Measurements from ENCODE around the gene MALRD1.

MALRD1 gene

DNA sequence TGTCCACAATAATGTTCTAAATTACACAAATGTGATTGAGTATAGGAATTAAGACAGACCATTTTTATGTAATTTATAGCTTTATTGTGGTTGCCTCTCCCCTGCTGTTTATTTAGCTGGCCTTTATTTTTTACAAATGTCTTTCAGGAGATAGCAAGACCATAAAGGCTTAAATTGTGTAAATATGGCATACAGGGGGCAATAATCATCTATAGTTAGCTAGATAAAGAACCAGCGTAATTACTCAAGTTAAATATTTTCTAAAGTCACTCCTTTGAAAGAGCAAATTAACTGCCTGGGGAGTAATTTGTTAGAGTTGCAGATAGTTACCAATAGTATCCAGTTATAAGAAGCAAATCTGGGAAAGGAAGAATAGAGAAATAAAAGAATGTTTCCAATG, at the start of gene MALRD1:
Gene MALRD1, plus strand, starts transcription at position 313 of the 400 bp plus-strand sequence. CDS start 138 bp downstream, outside the sequence.
- DNase-seq (ENCODE audit: low read depth, low spot score) = no peak

DNA sequence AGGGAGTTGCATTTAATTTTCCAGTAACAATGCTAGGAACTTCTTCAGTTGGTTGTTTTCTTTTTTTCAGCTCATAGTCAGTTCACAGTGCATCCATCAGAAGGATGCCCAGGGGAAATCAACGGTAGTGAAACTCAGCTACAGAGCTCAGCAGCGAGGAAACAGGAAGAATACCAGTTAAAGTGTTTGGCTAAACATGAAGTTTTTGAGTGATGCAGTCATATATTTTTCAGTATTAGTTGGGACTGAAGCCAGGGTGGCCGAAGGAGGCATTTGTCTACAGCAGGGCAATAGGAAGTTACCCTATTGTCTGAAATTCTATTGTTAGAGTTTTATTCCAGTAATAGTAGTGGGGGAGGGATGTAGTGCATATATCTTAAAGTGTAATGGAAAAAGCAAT, 45.3 kb upstream of the MALRD1 start:
- DNase-seq (ENCODE audit: low read depth, low spot score) = no peak

DNA sequence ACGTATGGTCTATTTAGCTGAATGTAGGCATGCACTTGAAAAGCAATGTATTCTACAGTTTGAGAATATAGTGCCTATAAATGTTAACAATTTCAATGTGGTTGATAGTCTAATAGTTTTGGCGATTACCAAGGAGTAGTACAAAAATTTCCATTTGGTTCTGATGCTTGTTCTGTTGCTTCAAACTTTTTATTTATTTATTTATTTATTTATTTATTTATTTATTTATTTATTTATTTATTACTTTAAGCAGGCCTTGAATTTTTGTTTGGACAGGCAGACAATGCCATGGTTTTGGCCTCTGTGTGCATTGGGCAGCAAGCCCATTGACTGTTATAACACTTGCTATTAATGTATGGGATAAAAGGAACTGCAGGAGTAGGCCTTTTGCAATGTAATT, 36.5 kb upstream of the MALRD1 start:
- no peak for DNase-seq (ENCODE audit: low read depth, low spot score)

DNA sequence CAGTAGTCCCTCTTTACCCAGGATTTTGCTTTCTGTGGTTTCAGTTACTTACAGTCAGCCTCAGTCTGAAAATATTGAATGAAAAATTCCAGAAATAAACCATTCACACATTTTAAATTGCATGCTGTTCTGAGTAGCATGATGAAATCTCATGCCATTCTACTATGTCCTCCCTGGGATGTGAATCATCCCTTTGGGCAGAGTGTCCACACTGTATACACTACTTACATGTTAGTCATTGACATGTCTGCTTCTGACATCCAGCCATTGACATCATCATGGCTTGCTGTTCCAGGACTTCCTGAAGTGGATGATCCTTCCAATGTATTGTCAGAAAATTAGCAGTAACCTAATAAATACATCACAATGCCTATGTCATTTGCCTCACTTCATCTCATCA, 34.6 kb upstream of the MALRD1 start:
- no peak for DNase-seq (ENCODE audit: low read depth, low spot score)

DNA sequence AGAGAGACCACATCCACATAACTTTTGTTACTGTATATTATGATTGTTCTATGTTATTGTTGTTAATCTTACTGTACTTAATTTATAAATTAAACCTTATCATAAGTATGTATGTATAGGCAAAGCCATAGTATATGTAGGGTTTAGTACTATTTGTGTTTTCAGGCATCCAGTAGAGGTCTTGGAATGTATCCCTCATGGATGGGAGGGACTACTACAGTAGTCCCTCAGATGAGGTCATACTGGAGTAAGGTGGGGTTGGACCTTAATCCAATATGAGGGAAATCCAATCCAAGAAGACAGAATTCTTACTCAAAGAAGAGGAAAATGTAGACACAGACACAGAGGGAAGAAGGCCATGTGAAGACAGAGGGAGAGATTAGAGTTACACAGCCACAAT, 34.1 kb upstream of the MALRD1 start:
- DNase-seq (ENCODE audit: low read depth, low spot score) = no peak

DNA sequence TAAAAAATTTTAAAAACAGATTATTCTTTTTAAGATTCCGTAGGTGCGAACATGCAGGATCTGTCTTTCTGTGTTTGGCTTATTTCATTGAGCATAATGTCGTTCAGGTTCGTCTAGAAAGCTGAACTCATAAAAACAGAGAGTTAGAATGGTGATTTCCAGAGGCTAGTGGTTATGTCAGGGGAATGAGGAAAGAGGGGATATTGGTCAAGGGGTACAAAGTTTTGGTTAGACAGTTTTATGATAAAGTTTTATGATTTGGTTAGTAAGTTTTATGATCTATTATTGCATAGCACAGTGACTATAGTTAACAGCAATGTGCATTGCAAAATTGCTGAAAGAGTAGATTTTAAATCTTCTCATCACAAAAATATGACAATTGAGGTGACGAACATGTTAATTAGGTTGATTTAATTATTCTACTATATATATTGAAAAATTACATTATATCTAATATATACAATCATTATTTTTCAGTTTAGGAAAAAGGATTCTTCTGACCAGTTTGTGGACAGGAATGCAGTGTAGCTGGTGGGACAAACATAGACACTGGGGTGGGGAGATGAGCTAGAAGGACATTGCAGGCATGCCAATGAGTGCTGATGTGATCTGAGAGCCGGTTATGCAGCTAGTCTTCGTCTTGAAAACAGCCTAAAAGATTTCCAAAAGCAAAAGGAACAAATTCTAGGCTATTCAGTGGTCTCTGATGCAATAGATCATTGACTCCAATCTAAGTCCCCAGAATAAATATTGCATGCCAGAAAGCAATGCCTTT, 31.3 kb upstream of the MALRD1 start:
- DNase-seq (ENCODE audit: low read depth, low spot score) = no peak

DNA sequence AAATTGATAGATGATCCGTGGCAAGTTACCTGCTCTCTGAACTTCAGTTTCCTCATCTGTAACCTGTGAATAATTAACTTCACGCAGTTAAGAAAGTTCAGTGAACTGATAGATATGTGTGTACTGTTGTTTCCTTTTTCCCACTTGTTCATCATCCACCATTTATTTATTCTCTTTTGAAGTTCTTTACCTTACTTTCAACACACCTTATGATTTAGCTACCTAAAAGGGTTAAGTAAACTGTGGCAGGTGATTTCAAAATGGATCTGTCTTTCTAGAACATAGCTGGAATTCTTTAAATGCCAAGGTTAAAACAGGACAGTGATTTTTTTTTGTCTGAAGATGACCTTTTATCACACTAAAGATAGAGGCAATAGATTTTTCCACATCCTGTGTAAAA, 27.4 kb upstream of the MALRD1 start:
- no peak for DNase-seq (ENCODE audit: low read depth, low spot score)

DNA sequence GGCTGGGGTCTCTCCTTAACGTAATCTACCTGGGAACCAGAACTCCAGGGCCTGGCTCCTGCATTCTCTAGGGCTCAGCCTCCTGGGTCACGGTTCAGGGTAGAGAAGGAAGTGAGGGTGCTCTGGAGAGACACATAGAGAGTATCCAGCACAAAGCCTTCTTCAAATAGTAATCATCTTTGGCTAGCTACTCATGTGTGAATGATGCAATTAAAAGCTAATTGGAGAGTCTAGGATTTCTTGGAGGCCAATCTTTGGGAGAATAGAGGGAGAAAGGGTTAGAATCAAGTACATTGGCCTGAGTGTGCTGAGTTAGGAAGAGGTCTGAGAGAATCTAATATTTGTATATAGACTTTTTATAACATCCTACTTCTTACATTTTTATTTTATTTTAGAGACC, 24.0 kb upstream of the MALRD1 start:
- DNase-seq (ENCODE audit: low read depth, low spot score) = no peak

DNA sequence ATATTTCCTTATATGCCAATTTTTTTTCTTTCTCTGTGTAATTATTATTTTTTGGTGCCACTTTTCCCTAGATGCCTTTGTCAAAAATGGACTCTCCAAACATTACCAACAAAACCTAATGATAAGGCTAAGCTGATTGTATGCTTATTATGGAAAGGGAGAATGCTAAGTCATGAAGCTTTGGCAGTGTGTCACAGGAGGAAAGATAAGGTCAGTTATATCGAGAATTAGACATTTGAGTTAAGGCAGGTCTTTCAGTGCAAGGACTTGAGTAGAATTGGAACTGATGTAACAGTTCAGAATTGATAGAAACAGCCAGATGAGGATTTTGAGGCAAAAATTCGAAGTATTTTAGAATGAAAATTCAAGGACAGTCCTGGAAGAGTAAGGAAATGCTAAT, 16.8 kb upstream of the MALRD1 start:
- no peak for DNase-seq (ENCODE audit: low read depth, low spot score)

DNA sequence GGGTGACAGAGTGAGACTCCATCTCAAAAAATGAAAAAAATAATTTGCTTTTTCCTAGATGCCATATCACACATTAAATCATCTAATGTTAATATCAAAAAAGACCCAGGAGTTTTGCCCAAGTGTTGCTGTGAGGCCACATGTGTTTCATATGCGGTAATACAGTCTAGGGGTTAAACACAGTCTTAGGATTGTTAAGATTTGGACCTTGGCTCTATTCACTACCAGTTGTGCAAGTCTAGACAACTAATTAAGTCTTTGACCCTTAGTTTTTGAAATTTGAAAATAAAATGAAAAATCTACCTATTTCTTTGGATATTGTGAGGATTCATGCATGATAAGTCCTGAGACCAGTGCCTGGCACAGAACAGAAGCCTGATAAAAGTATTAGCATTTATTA, 14.9 kb upstream of the MALRD1 start:
- no peak for DNase-seq (ENCODE audit: low read depth, low spot score)

DNA sequence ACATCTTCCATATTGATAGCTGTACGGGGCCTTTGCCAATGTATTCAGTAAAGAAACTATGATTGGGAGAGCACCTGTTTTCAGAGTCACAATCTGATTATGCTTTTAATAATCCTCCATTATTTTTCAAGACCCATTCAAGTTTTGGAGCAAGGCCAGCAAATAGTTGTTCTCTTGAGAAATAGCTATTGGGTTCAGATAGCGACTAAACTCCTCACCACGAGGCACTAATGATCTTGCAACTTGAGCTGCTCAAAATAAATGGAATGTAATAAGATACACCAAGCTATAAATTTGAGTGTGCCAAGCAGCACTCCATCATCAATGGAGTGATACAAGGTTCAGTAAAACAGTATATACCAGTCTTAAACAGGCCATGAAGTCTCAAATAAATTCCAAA, 7.4 kb upstream of the MALRD1 start:
- no peak for DNase-seq (ENCODE audit: low read depth, low spot score)

DNA sequence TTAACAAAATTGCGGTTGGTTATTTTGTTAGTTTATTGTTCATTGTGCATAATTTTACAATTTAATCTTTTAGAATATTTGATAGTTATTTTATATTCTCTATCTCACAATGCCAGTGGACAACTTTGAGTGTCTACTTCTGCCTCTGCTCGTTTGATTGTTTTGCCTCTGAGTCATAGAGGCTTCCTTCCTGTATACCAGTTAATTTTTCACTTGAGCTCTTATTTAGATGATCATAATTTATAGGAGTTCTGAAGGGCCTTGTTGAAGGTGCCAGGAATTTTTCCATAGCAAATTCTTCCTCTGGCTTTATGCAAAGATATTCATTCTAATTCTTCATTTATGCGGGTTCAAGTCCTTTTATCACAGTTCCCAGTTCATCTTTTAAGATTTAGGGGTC, 5.2 kb upstream of the MALRD1 start:
- no peak for DNase-seq (ENCODE audit: low read depth, low spot score)

DNA sequence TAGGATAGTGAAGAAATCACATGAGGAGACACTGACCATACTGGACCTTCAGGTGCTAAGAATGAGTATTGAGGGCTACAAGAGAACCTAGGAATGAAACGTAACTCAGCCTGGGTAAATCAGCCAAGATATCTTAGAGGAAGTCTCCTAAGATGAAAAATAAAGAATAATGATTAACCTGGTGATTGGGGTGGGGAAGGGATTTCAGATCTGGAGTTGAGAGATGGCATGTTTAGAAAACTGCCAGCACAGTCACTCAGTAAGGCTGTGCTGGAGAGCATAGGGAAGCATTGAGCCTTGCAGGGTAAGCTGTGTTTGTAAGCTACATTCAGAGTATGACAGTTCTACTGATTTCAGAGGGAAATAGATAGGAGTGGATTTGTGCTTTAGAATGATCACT, 1.9 kb upstream of the MALRD1 start:
- no peak for DNase-seq (ENCODE audit: low read depth, low spot score)

DNA sequence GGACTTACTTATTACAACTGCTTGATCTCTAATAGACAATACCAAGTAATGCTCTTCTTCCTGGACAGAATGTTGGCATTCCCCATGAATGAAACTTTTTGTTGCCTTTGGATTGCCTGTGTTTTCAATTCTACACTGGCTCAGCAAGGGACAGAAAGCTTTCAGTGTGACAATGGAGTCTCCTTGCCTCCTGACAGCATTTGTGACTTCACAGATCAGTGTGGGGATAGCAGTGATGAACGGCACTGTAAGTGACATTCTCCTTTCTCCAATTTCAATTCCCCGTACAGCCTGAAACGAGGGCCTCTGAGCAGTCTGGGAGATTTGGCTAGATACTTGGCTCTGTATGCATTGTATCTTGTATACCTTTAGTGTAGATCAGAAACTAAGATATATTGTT, 290 bp downstream of the MALRD1 start:
- DNase-seq (ENCODE audit: low read depth, low spot score) = no peak

DNA sequence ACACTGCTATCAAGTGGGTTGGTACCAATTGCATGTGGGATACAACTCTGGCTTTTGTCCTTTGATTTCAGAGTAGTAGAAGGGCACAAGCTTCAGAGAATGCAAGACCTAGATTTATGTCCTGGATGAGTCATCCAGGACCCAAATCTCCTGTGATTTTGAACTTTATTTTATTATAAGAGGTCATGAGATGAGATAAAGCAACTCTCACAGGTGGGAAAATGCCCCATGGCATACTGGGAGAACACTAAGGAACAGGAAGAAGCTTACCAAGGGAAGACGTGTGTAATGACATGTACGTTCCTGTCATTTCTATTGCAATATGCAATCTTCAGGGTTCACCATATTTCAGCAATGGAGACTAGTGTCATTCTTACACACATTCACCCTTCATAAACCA, 966 bp downstream of the MALRD1 start:
- no peak for DNase-seq (ENCODE audit: low read depth, low spot score)

DNA sequence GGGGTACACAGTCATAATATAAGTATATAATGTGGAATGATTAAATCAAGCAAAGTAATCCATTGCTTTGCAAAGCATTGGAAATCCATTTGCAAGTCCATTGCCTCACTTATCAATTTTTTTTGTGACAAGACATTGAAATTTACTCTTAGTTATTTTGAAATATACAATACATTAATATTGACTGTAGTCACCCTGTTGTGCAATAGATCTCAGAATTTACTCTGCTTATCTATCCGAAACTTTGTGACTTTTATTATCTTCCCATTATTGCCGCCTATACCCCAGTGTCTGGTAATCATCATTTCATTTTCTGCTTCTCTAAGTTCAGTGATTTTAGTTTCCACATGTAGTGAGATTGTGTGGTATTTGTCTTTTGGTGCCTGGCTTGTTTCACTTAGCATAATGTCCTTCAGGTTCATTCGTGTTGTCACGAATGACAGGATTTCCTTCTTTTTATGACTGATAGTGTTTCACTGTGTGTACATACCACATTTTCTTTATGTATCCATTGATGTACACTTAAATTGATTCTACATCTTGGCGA, 5.8 kb downstream of the MALRD1 start:
- DNase-seq (ENCODE audit: low read depth, low spot score) = no peak

DNA sequence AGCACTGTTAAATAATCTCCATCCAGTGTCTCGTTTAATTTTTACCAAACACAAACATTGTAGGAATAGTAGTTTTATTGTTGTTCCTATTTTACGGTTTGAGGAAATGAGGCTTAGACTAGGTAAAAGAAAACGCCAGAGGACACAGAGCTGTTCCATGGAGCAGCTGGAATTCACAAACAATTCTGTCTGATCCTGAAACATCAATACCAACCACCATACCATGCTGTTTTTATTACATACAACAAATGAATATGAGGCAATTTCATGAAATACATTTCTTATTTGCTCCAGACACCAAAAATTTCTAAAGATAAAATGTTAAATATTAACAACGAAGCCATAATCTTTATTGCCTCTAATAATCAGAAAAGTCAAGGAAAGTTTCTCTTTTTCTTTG, 9.4 kb downstream of the MALRD1 start:
- no peak for DNase-seq (ENCODE audit: low read depth, low spot score)

DNA sequence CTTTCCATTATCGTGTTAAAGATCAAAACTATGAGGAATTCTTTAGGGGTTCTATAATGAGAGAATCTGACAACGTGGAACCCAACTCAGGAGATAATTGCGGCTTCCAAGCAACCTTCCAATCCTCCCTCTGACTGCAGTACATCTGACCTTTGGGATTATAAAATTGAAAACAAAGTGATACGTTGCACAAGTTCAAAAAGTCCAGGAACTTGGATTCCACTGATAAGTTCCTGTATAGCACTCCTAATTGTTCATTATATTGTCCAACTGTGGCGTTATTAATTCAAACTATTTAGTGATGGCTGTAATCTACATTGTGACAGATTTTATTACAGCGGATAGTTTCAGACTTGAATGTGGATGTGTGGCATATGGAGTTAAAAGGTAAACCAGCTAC, 15.4 kb downstream of the MALRD1 start:
- DNase-seq (ENCODE audit: low read depth, low spot score) = no peak

DNA sequence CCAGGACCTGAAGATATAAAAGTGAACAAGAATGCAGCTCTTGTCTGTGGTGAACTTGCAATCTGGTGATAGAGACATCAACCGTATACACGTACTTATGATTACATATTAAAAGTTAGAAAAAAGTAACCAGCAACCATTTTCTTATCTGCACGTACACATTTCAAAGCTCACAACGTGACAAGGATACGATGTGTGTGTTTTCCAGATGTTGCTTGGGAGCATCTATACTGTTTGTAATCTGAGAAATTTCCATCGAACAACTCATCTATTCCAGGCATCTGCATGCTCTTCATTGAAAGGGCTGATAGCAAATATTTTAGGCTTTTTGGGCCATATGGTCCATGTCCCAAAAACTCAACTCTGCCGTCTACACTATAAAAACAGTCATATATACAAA, 23.3 kb downstream of the MALRD1 start:
- DNase-seq (ENCODE audit: low read depth, low spot score) = no peak

DNA sequence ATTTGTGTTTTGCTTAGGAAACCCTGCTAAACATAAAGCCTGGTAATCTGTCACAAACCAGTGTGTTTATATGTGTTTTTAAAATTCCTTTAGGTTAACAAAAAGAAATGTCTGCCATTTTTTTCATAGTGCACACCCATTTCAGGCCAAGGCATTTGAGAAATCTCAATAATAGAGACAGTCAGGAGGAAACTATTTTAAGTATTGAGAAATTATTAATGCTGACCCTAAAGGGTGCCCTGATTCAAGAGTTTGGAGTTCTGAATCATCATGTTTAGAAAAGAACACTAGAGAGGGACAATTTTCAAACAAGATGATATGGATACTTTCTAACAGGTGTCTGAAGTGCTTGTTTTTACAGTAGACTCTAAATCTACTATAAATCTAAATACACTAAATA, 28.7 kb downstream of the MALRD1 start:
- DNase-seq (ENCODE audit: low read depth, low spot score) = no peak

DNA sequence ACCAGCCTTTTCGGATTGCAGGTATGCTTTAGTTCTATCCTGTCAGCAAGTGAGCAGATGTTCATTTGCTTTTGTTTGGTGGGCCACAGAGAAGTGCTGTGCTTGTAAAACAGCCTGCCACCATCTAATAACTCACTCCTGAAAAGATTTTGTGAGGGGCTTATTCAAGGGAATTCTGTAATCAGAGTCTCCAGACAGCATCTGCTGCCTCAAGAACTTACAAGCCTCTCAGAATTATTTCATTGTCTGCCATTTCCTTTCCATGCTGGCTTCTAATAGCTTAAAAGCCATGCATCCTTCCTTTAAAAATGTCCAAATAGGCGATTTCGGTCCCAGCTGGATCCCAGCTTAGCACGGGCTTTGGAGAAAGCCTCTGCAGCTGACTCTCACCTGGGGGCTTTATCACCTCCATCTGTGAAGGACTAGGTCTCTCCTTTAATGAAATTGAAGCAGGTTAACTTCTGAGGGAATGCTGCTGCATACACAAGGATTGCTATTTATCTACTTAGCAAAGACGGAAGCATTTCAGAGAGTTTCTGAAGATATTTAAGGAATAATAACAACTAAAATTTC, 48.0 kb downstream of the MALRD1 start:
- DNase-seq (ENCODE audit: low read depth, low spot score) = no peak

DNA sequence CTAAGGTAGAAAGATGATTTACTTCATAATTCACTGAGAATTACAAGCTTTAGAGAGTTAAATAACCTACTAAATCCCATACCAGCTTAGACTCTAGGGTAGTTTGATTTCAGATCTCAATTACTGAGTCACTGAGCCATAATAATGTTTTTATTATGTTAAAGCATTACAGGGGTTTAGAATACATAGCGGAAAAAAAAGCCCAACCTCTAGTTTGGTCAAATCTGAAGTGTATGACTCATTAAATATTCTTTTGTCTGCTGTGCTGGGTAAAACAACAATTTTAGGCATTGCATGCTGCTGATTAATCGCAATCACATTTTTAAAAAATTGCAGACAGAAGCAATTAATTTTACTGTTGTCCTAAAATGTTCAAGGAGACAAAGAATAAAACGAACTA, 48.5 kb downstream of the MALRD1 start:
- DNase-seq (ENCODE audit: low read depth, low spot score) = no peak

DNA sequence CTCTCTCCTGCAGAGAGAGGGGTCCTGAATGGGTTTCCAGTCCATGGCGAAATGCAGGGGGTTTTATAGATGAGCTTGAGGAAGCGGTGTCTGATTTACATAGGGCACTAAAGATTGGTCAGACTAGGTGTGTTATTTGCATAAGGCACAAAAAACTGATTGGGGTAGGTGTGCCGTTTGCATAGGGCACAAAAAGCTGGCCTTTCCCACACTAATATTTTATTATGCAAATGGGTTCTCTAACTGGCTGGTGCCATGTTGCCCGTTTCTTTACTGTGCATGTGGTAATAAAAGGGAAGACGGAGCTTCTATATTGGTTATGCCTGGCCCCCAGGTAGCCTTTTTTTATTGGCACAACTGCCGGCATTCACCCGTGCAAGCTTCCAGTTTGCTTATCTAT, 50.2 kb downstream of the MALRD1 start:
- DNase-seq (ENCODE audit: low read depth, low spot score) = no peak

Measured in iPS DF 19.7 (cell line).